Osteoblast (primary cell): ENCODE measurements around the gene YOD1. TPM values are rescaled to one million over a fixed set of nuclear protein-coding genes. Genes with fewer than 3 reads are reported as not detected.

Experiments used
- DNase-seq: peaks from one replicate; pipeline ENCODE4 v3.0.0; 2011; ENCODE audit warnings: low spot score, mixed read lengths; ENCODE audit not compliant: insufficient read length; ENCODE audit errors: missing footprints
- H2AFZ ChIP-seq: 2 replicates; pipeline ENCODE4 v1.6.0; 2011; ENCODE audit warnings: mild to moderate bottlenecking, low read length
- H3K27ac ChIP-seq: 2 replicates; pipeline ENCODE4 v1.5.1; 2011; ENCODE audit warnings: mild to moderate bottlenecking, low read depth, low read length, moderate library complexity
- H3K27me3 ChIP-seq: 2 replicates; pipeline ENCODE4 v1.6.0; 2012; ENCODE audit warnings: mild to moderate bottlenecking, control low read depth, inconsistent platforms, low read length, moderate library complexity; ENCODE audit not compliant: insufficient read depth
- H3K36me3 ChIP-seq: 2 replicates; pipeline ENCODE4 v1.5.1; 2011; ENCODE audit warnings: mild to moderate bottlenecking, low read length, control low read depth, moderate library complexity; ENCODE audit not compliant: insufficient read depth
- H3K4me1 ChIP-seq: 2 replicates; pipeline ENCODE4 v1.5.1; 2011; ENCODE audit warnings: mild to moderate bottlenecking, low read length, control low read depth, moderate library complexity; ENCODE audit not compliant: insufficient read depth
- H3K4me2 ChIP-seq: 2 replicates; pipeline ENCODE4 v1.6.0; 2011; ENCODE audit warnings: mild to moderate bottlenecking, low read length; ENCODE audit not compliant: insufficient read depth
- H3K4me3 ChIP-seq: fragments of 200-600 bp; sonication (generic); 3 replicates; pipeline ENCODE4 v1.5.1; 2012; ENCODE audit warnings: mild to moderate bottlenecking, low read length, inconsistent platforms; ENCODE audit not compliant: insufficient read depth
- H3K79me2 ChIP-seq: 2 replicates; pipeline ENCODE4 v1.6.0; 2012; ENCODE audit warnings: mild to moderate bottlenecking, low read length, control low read depth, inconsistent platforms; ENCODE audit not compliant: insufficient read depth
- H3K9me3 ChIP-seq: 2 replicates; pipeline ENCODE4 v1.5.1; 2011; ENCODE audit warnings: low read depth, low read length, control low read depth
- H4K20me1 ChIP-seq: 2 replicates; pipeline ENCODE4 v1.6.0; 2012; ENCODE audit warnings: mild to moderate bottlenecking, low read length, control low read depth; ENCODE audit not compliant: insufficient read depth
- total RNA-seq: library from RNA; depleted of rRNA; stranded (reverse); fragments of >200 nt; gene quantifications from 2 replicates; pipeline ENCODE4 v1.2.3, GENCODE V29; 2012
- TF ChIP-seq, protein P1 (sequence below): IDR thresholded peaks from 2 replicates; pipeline ENCODE4 v1.5.1; 2011; ENCODE audit warnings: mild to moderate bottlenecking, low read depth, low read length, moderate library complexity; ENCODE audit errors: extremely low read depth

The YOD1 gene
- total RNA-seq, 1 donor, result 8.3 TPM

- Histone ChIP-seq H2AFZ (peak overlapping the region; percentile 36), H3K36me3 (no peaks in the 10 kb centered on the region), H3K4me1 (peaks cover 23% of the 10 kb centered on the region), H3K79me2 (no peaks in the 10 kb centered on the region), H3K4me2 (no peak overlapping the region), H3K27me3 (no peaks in the 10 kb centered on the region), H3K9me3 (no peaks in the 10 kb centered on the region), H3K27ac (no peak overlapping the region), H3K4me3 (no peak overlapping the region), H4K20me1 (no peaks in the 10 kb centered on the region)
- peak; percentile 74 for DNase-seq
- TF ChIP-seq, protein P1, sequence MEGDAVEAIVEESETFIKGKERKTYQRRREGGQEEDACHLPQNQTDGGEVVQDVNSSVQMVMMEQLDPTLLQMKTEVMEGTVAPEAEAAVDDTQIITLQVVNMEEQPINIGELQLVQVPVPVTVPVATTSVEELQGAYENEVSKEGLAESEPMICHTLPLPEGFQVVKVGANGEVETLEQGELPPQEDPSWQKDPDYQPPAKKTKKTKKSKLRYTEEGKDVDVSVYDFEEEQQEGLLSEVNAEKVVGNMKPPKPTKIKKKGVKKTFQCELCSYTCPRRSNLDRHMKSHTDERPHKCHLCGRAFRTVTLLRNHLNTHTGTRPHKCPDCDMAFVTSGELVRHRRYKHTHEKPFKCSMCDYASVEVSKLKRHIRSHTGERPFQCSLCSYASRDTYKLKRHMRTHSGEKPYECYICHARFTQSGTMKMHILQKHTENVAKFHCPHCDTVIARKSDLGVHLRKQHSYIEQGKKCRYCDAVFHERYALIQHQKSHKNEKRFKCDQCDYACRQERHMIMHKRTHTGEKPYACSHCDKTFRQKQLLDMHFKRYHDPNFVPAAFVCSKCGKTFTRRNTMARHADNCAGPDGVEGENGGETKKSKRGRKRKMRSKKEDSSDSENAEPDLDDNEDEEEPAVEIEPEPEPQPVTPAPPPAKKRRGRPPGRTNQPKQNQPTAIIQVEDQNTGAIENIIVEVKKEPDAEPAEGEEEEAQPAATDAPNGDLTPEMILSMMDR, result no peak
These were observed 33.1 kb downstream of the YOD1 start for GRCh38 chr1:207017615-207018559.

GRCh38 chr1:207015791-207016190 lies 35.2 kb downstream of the YOD1 start:
- no peak for DNase-seq
- Histone ChIP-seq H3K36me3 (no peaks in the 10 kb centered on the region), H3K79me2 (no peaks in the 10 kb centered on the region), H3K4me2 (no peak overlapping the region), H3K27ac (no peak overlapping the region), H3K9me3 (no peaks in the 10 kb centered on the region), H2AFZ (no peak overlapping the region), H4K20me1 (no peaks in the 10 kb centered on the region), H3K4me3 (no peak overlapping the region), H3K4me1 (peaks cover 12% of the 10 kb centered on the region), H3K27me3 (no peaks in the 10 kb centered on the region)
- TF ChIP-seq, protein P1, result no peak

DNA sequence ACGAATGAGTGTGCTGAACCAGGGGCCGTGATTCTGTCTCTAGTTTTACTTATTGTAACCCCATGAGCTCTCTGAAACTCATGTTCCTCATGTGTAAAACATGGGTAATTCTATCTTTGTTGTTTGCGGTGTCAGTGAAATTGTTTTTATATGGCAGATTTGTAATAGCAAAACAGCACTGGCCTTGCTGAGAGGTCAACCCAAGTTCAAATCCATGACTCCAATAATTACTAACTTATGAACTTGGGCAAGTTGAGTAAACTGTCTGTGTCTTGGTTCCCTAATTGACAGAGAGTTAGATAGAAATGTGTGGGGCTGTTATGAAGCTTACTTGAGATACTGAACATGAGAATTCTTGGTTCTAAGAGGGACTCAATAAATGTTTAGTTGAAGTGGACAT lies 36.3 kb downstream of the YOD1 start:
- Histone ChIP-seq H3K36me3 (no peaks in the 10 kb centered on the region), H4K20me1 (no peaks in the 10 kb centered on the region), H3K27ac (no peak overlapping the region), H3K79me2 (no peaks in the 10 kb centered on the region), H3K4me3 (no peak overlapping the region), H3K4me1 (peaks cover 5% of the 10 kb centered on the region), H2AFZ (no peak overlapping the region), H3K9me3 (no peaks in the 10 kb centered on the region), H3K27me3 (no peaks in the 10 kb centered on the region), H3K4me2 (no peak overlapping the region)
- DNase-seq, result no peak
- TF ChIP-seq, protein P1, result no peak

DNA sequence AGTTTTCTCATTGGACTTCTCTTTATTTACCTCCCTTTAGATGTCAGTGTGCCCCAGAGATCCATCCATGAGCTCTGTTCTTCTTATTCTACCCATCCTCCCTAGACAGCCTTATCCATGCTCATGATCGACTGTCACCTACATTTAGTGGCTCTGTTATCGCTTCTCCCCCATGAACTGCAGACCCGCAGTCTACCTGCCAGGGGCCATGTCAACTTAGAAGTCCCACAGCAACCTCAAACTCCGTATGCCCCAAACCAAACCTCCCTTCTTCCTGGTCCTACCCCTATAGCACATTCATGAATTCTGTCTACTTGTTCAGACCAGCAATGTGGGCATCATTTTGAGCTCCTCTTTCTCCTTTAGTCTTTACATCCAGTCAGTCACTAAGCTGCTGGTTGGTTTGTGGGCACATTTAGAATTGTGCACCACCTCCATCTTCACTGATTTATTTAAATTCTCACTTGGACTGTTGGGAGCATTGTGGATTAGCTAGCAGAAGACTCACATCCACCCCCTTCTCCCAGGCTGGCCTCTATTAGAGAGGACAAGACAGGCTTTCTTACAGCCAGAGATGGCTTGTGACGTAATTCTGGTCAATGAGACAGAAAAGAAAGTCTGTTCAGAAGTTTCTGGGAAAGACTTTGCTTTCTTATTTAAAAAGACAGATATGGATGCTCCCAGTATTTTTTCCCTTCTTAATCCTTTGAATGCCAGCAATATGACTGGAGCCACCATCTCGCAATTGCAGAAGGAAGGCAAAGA lies 37.5 kb downstream of the YOD1 start:
- H3K27me3 ChIP-seq, result no peaks in the 10 kb centered on the region
- H3K9me3 ChIP-seq, result no peaks in the 10 kb centered on the region
- no peak overlapping the region for H3K4me3 ChIP-seq
- TF ChIP-seq, protein P1, result no peak
- peaks cover 5% of the 10 kb centered on the region for H3K4me1 ChIP-seq
- H2AFZ ChIP-seq, result no peak overlapping the region
- H3K27ac ChIP-seq, result no peak overlapping the region
- no peaks in the 10 kb centered on the region for H4K20me1 ChIP-seq
- no peak overlapping the region for H3K4me2 ChIP-seq
- DNase-seq, result no peak
- no peaks in the 10 kb centered on the region for H3K36me3 ChIP-seq
- no peaks in the 10 kb centered on the region for H3K79me2 ChIP-seq
